ENCODE results near the gene PPIG.
A peak's percentile ranks its signal among the peaks of the same experiment; 100 is the strongest.
"Not testable (repeated sequence)": the region's sequence is repeated elsewhere in the genome, so short reads cannot be mapped to it uniquely, and the experiment has no call there.

PPIG gene

DNA sequence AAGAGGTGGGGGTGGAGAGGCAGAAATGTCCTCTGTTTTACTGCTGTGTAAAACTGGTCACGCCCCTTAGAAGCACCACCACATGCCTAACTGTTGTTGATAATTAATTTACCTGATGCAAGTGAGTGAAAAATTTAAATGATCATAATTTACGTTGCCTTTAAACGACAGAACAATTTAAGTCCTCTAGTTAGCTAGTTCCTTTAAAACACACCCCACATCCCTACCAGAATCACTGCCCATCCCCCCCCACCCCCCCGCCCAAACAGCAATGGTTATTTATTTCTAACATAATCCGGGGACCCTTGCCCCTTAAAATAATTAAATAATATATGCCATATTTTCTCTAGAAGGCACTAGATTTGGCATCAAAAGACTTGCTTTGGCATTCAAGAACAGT is 633 bp upstream of the PPIG start:
- Histone ChIP-seq H3K27me3 (replicated peaks) (no peaks in the 10 kb centered on the region), H3K4me3 (ENCODE audit: low read depth, low read length) (no peak overlapping the region), H3K36me3 (replicated peaks) (no peaks in the 10 kb centered on the region), H3K27ac (peak overlapping the region; percentile 95)
- no peak for DNase-seq
- in situ Hi-C loops (cut with HindIII; ENCODE audit: low pct_ligation_motif_present, low sequenced_read_pairs) = no loop called here
- TF ChIP-seq, protein P1, sequence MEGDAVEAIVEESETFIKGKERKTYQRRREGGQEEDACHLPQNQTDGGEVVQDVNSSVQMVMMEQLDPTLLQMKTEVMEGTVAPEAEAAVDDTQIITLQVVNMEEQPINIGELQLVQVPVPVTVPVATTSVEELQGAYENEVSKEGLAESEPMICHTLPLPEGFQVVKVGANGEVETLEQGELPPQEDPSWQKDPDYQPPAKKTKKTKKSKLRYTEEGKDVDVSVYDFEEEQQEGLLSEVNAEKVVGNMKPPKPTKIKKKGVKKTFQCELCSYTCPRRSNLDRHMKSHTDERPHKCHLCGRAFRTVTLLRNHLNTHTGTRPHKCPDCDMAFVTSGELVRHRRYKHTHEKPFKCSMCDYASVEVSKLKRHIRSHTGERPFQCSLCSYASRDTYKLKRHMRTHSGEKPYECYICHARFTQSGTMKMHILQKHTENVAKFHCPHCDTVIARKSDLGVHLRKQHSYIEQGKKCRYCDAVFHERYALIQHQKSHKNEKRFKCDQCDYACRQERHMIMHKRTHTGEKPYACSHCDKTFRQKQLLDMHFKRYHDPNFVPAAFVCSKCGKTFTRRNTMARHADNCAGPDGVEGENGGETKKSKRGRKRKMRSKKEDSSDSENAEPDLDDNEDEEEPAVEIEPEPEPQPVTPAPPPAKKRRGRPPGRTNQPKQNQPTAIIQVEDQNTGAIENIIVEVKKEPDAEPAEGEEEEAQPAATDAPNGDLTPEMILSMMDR (IDR thresholded peaks at IDR 0.05; ENCODE audit: low read depth, low read length, missing control alignments) = no peak

DNA sequence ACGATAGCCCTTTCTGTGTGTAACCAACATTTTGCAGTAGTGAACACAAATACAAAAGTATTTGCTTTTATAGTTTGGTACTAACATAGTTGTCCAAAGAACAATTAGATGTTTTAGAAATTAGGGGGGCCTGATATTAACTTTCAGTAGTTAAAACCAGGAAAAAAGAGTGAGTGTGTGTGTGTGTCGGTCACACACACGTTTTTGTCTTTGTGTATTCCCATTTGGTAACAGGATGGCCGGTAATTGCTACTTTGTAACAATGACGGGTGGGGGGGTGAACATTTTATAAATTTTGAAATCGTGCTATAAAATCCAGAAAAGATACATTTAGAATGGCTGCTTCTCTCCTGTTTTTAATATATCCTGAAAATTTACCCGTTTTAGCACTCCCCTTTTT is 1.5 kb downstream of the PPIG start:
- Histone ChIP-seq H3K36me3 (replicated peaks) (no peaks in the 10 kb centered on the region), H3K27ac (peak overlapping the region; percentile 95), H3K4me3 (ENCODE audit: low read depth, low read length) (peak overlapping the region; percentile 92), H3K27me3 (replicated peaks) (no peaks in the 10 kb centered on the region)
- TF ChIP-seq, protein P1 (IDR thresholded peaks at IDR 0.05; ENCODE audit: low read depth, low read length, missing control alignments) = no peak
- in situ Hi-C loops (cut with HindIII; ENCODE audit: low pct_ligation_motif_present, low sequenced_read_pairs) = no loop called here
- DNase-seq = no peak

DNA sequence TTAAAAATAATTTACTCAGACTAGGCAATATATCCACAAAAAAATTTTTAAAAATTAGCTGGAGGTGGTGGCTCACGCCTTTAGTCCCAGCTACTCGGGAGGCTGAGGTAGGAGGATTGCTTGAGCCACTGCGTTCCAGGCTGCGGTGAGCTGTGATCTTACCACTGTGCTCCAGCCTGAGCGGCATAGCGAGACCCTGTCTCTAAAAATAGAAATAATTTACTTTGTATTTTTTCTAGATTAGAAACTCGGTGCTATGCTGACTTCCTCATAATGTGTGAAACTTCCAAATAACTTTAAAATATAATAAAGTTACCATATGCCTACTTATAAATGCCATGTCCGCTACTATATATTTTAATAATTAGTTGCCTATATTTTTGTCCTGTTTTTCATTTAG is 6.7 kb downstream of the PPIG start:
- no peaks in the 10 kb centered on the region for H3K36me3 ChIP-seq (replicated peaks)
- DNase-seq = no peak
- no peak overlapping the region for H3K27ac ChIP-seq
- no peak overlapping the region for H3K4me3 ChIP-seq (ENCODE audit: low read depth, low read length)
- in situ Hi-C loops (cut with HindIII; ENCODE audit: low pct_ligation_motif_present, low sequenced_read_pairs) = no loop called here
- TF ChIP-seq, protein P1 (IDR thresholded peaks at IDR 0.05; ENCODE audit: low read depth, low read length, missing control alignments) = no peak
- H3K27me3 ChIP-seq (replicated peaks) = no peaks in the 10 kb centered on the region

DNA sequence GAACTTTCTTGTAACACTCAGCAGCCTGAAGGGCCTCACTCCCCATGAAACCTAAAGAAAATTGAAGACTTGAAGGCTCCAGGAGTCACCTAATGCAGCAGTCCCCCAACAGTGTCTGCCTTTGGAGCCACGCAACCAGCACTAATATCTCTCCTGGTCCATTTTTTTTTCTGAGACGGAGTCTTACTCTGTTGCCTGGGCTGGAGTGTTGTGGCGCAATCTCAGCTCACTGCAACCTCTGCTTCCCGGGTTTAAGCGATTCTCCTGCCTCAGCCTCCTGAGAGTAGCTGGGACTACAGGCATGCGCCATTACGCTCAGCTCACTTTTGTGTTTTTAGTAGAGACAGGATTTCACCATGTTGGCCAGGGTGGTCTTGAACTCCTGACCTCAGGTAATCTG is 12.4 kb downstream of the PPIG start:
- H3K27me3 ChIP-seq (replicated peaks); H3K27ac ChIP-seq; DNase-seq; H3K36me3 ChIP-seq (replicated peaks); in situ Hi-C loops (cut with HindIII; ENCODE audit: low pct_ligation_motif_present, low sequenced_read_pairs); H3K4me3 ChIP-seq (ENCODE audit: low read depth, low read length): not testable (repeated sequence)

DNA sequence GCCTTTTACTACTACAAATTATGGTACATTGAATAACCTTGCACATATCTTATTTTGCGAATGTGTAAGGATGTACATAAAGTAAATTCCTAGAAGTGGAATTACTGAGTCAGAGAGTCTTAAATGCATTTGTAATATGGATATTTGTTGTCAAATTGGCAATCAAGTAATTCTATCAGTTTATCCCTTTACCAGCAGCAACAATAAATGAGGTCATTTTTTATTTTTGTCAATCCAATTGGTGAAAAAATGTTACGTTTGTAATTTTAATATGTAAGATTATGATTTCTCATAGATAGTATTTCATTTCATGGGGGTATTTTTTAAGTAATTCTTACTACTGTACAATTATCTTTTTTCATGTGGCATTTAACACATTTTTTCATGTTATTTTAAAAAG is 14.8 kb downstream of the PPIG start:
- no peak for DNase-seq
- in situ Hi-C loops (cut with HindIII; ENCODE audit: low pct_ligation_motif_present, low sequenced_read_pairs) = no loop called here
- no peaks in the 10 kb centered on the region for H3K27me3 ChIP-seq (replicated peaks)
- TF ChIP-seq, protein P1 (IDR thresholded peaks at IDR 0.05; ENCODE audit: low read depth, low read length, missing control alignments) = no peak
- H3K36me3 ChIP-seq (replicated peaks) = no peaks in the 10 kb centered on the region
- no peak overlapping the region for H3K4me3 ChIP-seq (ENCODE audit: low read depth, low read length)
- H3K27ac ChIP-seq = no peak overlapping the region

DNA sequence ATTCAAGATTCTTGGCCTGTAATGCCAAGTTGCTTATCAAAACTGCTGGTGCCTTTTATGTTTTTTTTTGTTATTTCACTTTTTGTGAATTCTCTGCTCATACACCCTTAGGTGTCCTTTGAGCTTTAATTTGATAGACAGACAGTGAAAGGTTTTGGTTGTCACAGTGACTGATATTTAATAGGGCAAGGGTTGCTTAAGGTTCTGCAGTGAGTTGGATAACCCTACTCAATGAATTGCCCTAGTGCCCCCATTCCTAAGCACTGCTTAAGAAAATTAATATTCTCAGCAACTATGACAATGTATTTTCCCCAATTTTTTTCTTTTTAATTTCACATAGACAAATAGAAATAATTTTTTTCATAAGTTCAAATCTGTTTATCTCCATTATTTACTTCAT is 15.4 kb downstream of the PPIG start:
- TF ChIP-seq, protein P1 (IDR thresholded peaks at IDR 0.05; ENCODE audit: low read depth, low read length, missing control alignments) = no peak
- DNase-seq = no peak
- H3K27ac ChIP-seq = no peak overlapping the region
- H3K4me3 ChIP-seq (ENCODE audit: low read depth, low read length) = no peak overlapping the region
- H3K27me3 ChIP-seq (replicated peaks) = no peaks in the 10 kb centered on the region
- in situ Hi-C loops (cut with HindIII; ENCODE audit: low pct_ligation_motif_present, low sequenced_read_pairs) = no loop called here
- H3K36me3 ChIP-seq (replicated peaks) = no peaks in the 10 kb centered on the region
